Keratinocyte (primary cell): Measurements from ENCODE around the gene OR10X1. TPM values are rescaled to one million over a fixed set of nuclear protein-coding genes. Genes with fewer than 3 reads are reported as not detected.

Source experiments
- DNase-seq: peaks from one replicate; pipeline ENCODE4 v3.0.0-alpha.2; 2011; ENCODE audit warnings: low read depth, missing footprints, low spot score
- FAIRE-seq: peaks from 2 replicates; lab custom pipeline; 2011; peaks lifted over from hg19 to GRCh38; lab: Jason Lieb, UNC
- H2AFZ ChIP-seq: 2 replicates; pipeline ENCODE4 v1.6.0; 2012; ENCODE audit warnings: low read length, control low read depth, inconsistent platforms; ENCODE audit not compliant: control insufficient read depth
- H3K27ac ChIP-seq: 2 replicates; pipeline ENCODE4 v1.5.1; 2011; ENCODE audit warnings: low read length; ENCODE audit not compliant: control insufficient read depth, insufficient read depth
- H3K27me3 ChIP-seq: 3 replicates; pipeline ENCODE4 v1.6.0; 2011; ENCODE audit warnings: low read length; ENCODE audit not compliant: control insufficient read depth, insufficient read depth; ENCODE audit errors: extremely low read depth
- H3K36me3 ChIP-seq, 2 experiments: 2 replicates in 1 of 2; 3 replicates in 1 of 2; pipeline ENCODE4 v1.5.1; 2011; ENCODE audit warnings: low read length in 2 of 2, mild to moderate bottlenecking in 1 of 2; ENCODE audit not compliant: control insufficient read depth in 2 of 2, insufficient read depth in 2 of 2; ENCODE audit errors: extremely low read depth in 1 of 2
- H3K4me1 ChIP-seq: 3 replicates; pipeline ENCODE4 v1.5.1; 2011; ENCODE audit warnings: low read length; ENCODE audit not compliant: control insufficient read depth, insufficient read depth; ENCODE audit errors: extremely low read depth
- H3K4me2 ChIP-seq: 3 replicates; pipeline ENCODE4 v1.6.0; 2011; ENCODE audit warnings: low read depth, low read length; ENCODE audit not compliant: control insufficient read depth, insufficient read depth; ENCODE audit errors: extremely low read depth
- H3K4me3 ChIP-seq, 3 experiments: fragments of 200-600 bp in 1 of 3; sonication (generic) in 1 of 3; 2 replicates in 2 of 3; 3 replicates in 1 of 3; pipeline ENCODE4 v1.5.1; 2011 to 2016; ENCODE audit warnings: low read length in 3 of 3, mild to moderate bottlenecking in 3 of 3, control low read depth in 2 of 3, inconsistent platforms in 1 of 3, low read depth in 1 of 3, mixed read lengths in 1 of 3, mixed run types in 1 of 3, moderate library complexity in 1 of 3; ENCODE audit not compliant: control insufficient read depth in 2 of 3, insufficient read depth in 2 of 3; ENCODE audit errors: extremely low read depth in 1 of 3
- H3K79me2 ChIP-seq: 2 replicates; pipeline ENCODE4 v1.6.0; 2012; ENCODE audit warnings: low read length; ENCODE audit not compliant: control insufficient read depth, insufficient read depth
- H3K9ac ChIP-seq: 3 replicates; pipeline ENCODE4 v1.6.0; 2011; ENCODE audit warnings: low read length; ENCODE audit not compliant: control insufficient read depth, insufficient read depth; ENCODE audit errors: extremely low read depth
- H3K9me1 ChIP-seq: 3 replicates; pipeline ENCODE4 v1.6.0; 2011; ENCODE audit warnings: low read length; ENCODE audit not compliant: control insufficient read depth, insufficient read depth; ENCODE audit errors: extremely low read depth
- H3K9me3 ChIP-seq: 2 replicates; pipeline ENCODE4 v1.5.1; 2012; ENCODE audit warnings: low read depth, low read length; ENCODE audit not compliant: control insufficient read depth
- H4K20me1 ChIP-seq: 3 replicates; pipeline ENCODE4 v1.6.0; 2011; ENCODE audit warnings: low read length; ENCODE audit not compliant: control insufficient read depth, insufficient read depth; ENCODE audit errors: extremely low read depth
- CTCF ChIP-seq, 3 experiments: IDR thresholded peaks in 1 of 3; conservative IDR thresholded peaks in 1 of 3; optimal IDR thresholded peaks in 1 of 3; 2 replicates in 2 of 3; 3 replicates in 1 of 3; pipeline versions ENCODE3 to v1.5.1; 2011; ENCODE audit warnings: low read length in 3 of 3, mild to moderate bottlenecking in 3 of 3, moderate library complexity in 2 of 3, control low read depth in 1 of 3, inconsistent platforms in 1 of 3; ENCODE audit not compliant: insufficient read depth in 2 of 3; ENCODE audit errors: extremely low read depth in 1 of 3
- EZH2 ChIP-seq: IDR thresholded peaks from one replicate; pipeline ENCODE4 v1.6.1; 2012; ENCODE audit warnings: inconsistent platforms, mild to moderate bottlenecking, low read length, moderate library complexity
- dilution Hi-C: fragments of 300-500 bp; cut with MboI; formaldehyde crosslinking; loops from one replicate; pipeline ENCODE4 v1.7.0; 2020; ENCODE audit warnings: low sequenced_read_pairs; ENCODE audit not compliant: extremely low pct_ligation_motif_present
- polyA plus RNA-seq, 5 experiments: library from polyadenylated mRNA; depleted of rRNA in 3 of 5; stranded (reverse) in 3 of 5; stranded (forward) in 1 of 5; unstranded in 1 of 5; fragments of >200 nt; gene quantifications; 1 replicate in 1 of 5; 2 replicates in 3 of 5; 3 replicates in 1 of 5; pipeline versions ENCODE4 v1.2.1 to v1.2.3, GENCODE V29; 2011 to 2012; ENCODE audit warnings: missing spikeins in 2 of 5, low read depth in 1 of 5, low replicate concordance in 1 of 5

OR10X1 gene
- polyA plus RNA-seq, 1 donor (not counting 4 experiments of a cell fraction or from before 2014, with no cell fraction given) = not detected

- dilution Hi-C loops = no loop called here
- Histone ChIP-seq H3K36me3 (no peaks in the 10 kb centered on the region), H3K79me2 (no peaks in the 10 kb centered on the region), H4K20me1 (no peaks in the 10 kb centered on the region), H3K4me3 (no peak overlapping the region), H3K9ac (no peak overlapping the region), H3K27ac (no peak overlapping the region), H3K27me3 (no peaks in the 10 kb centered on the region), H3K9me1 (no peaks in the 10 kb centered on the region), H3K4me2 (no peak overlapping the region), H3K9me3 (no peaks in the 10 kb centered on the region), H2AFZ (no peak overlapping the region), H3K4me1 (no peaks in the 10 kb centered on the region)
- TF ChIP-seq CTCF (optimal IDR thresholded peaks at IDR 0.05 in 1 of 3, IDR thresholded peaks at IDR 0.05 in 1 of 3, conservative IDR thresholded peaks at IDR 0.05 in 1 of 3; ENCODE audit: extremely low read depth in 1 of 3, insufficient read depth in 2 of 3, low read length in 3 of 3) (no peak), EZH2 (no peak)
- FAIRE-seq (no peak), DNase-seq (no peak)
These were observed 2.1 kb downstream of the OR10X1 start for GRCh38 chr1:158577561-158577960.

- Histone ChIP-seq H3K4me2 (no peak overlapping the region), H3K9me3 (no peaks in the 10 kb centered on the region), H3K36me3 (no peaks in the 10 kb centered on the region), H2AFZ (no peak overlapping the region), H3K27me3 (no peaks in the 10 kb centered on the region), H3K4me1 (no peaks in the 10 kb centered on the region), H3K4me3 (no peak overlapping the region), H3K27ac (no peak overlapping the region), H3K9ac (no peak overlapping the region), H4K20me1 (no peaks in the 10 kb centered on the region), H3K9me1 (no peaks in the 10 kb centered on the region), H3K79me2 (no peaks in the 10 kb centered on the region)
- DNase-seq (no peak), FAIRE-seq (no peak)
- TF ChIP-seq CTCF (optimal IDR thresholded peaks at IDR 0.05 in 1 of 3, IDR thresholded peaks at IDR 0.05 in 1 of 3, conservative IDR thresholded peaks at IDR 0.05 in 1 of 3; ENCODE audit: extremely low read depth in 1 of 3, insufficient read depth in 2 of 3, low read length in 3 of 3) (no peak), EZH2 (no peak)
- dilution Hi-C loops = no loop called here
These were observed 7.5 kb downstream of the OR10X1 start for GRCh38 chr1:158572226-158572625.
